DND-41 (cell line): ENCODE measurements around the gene CREG2.

ENCODE experiments used
- ATAC-seq: fragments of 200-7000 bp; cut with Tn5 transposase; 3 replicates; pipeline ENCODE4 v1.9.1; 2021; ENCODE audit warnings: low read depth; ENCODE audit not compliant: insufficient read depth
- DNase-seq: peaks from one replicate; pipeline ENCODE4 v3.0.0-alpha.2; 2020
- H2AFZ ChIP-seq: 2 replicates; pipeline ENCODE4 v1.6.0; 2012; ENCODE audit warnings: low read depth, low read length
- H3K27ac ChIP-seq: 2 replicates; pipeline ENCODE4 v1.5.1; 2012; ENCODE audit warnings: low read length, inconsistent platforms
- H3K27me3 ChIP-seq: fragments of 200-600 bp; sonication (generic); 2 replicates; pipeline ENCODE4 v1.6.0; 2012; ENCODE audit warnings: low read length, mild to moderate bottlenecking, inconsistent platforms; ENCODE audit not compliant: insufficient read depth, poor library complexity
- H3K36me3 ChIP-seq: 2 replicates; pipeline ENCODE4 v1.5.1; 2012; ENCODE audit warnings: low read length, inconsistent platforms; ENCODE audit not compliant: insufficient read depth
- H3K4me1 ChIP-seq: 2 replicates; pipeline ENCODE4 v1.5.1; 2012; ENCODE audit warnings: mild to moderate bottlenecking, low read length; ENCODE audit not compliant: insufficient read depth
- H3K4me2 ChIP-seq: 2 replicates; pipeline ENCODE4 v1.6.0; 2012; ENCODE audit warnings: mild to moderate bottlenecking, moderate library complexity, low read length, inconsistent platforms; ENCODE audit not compliant: insufficient read depth
- H3K4me3 ChIP-seq, 2 experiments: fragments of 200-600 bp in 1 of 2; shearing (Covaris generic) in 1 of 2; 2 replicates each; pipeline ENCODE4 v1.5.1; 2012 to 2016; ENCODE audit warnings: inconsistent platforms in 2 of 2, low read length in 2 of 2, mild to moderate bottlenecking in 2 of 2, low read depth in 1 of 2, moderate library complexity in 1 of 2
- H3K79me2 ChIP-seq: 2 replicates; pipeline ENCODE4 v1.6.0; 2012; ENCODE audit warnings: low read length, inconsistent platforms; ENCODE audit not compliant: insufficient read depth
- H3K9ac ChIP-seq: 2 replicates; pipeline ENCODE4 v1.6.0; 2012; ENCODE audit warnings: low read depth, mild to moderate bottlenecking, inconsistent platforms, low read length, moderate library complexity
- H3K9me3 ChIP-seq: 2 replicates; pipeline ENCODE4 v1.5.1; 2012; ENCODE audit warnings: low read length, moderate library complexity, mild to moderate bottlenecking, inconsistent platforms; ENCODE audit not compliant: insufficient read depth, severe bottlenecking
- H4K20me1 ChIP-seq: 2 replicates; pipeline ENCODE4 v1.6.0; 2012; ENCODE audit warnings: low read length; ENCODE audit not compliant: insufficient read depth
- EZH2 ChIP-seq: IDR thresholded peaks from 3 replicates; pipeline ENCODE4 v1.6.1; 2012; ENCODE audit warnings: borderline replicate concordance, low read depth, mild to moderate bottlenecking, moderate library complexity, low read length, inconsistent platforms; ENCODE audit not compliant: severe bottlenecking
- TF ChIP-seq, protein P1 (sequence below): IDR thresholded peaks from 2 replicates; pipeline ENCODE4 v1.5.1; 2012; ENCODE audit warnings: borderline replicate concordance, low read length, moderate library complexity, mild to moderate bottlenecking; ENCODE audit not compliant: poor library complexity, severe bottlenecking; ENCODE audit errors: extremely low read depth

CREG2 gene

DNA sequence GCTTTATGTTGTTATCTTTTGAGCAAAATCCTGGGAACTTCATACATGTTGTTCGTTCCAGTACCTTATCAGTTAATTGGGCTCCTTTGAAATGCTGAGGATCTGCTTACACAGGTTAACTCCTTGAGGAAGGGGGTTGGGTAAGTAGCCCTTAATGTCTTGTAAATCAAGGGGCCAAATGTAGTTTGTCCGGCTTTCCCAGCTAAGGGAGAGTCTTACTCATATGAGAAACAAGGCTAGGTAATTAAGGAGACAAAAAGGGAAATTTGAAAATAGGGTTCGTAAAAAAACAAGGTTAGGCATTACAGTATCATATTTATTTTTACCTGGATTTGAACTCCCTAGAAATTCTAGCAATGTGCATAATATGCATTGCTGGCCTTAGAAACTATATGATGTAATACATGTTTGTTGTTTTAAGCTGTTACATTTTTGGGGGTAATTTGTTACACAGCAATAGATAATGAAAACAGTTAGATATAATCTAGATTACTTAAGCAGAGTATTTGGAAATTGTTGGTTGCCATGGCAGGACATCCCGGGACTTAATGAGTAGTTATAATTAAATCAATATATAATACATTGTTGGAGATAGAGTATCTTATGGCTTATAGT, 47.9 kb downstream of the CREG2 start:
- Histone ChIP-seq H3K9ac (no peak overlapping the region), H3K27ac (no peak overlapping the region), H3K4me1 (peaks cover 15% of the 10 kb centered on the region), H3K27me3 (no peaks in the 10 kb centered on the region), H4K20me1 (no peaks in the 10 kb centered on the region), H2AFZ (no peak overlapping the region), H3K9me3 (no peaks in the 10 kb centered on the region), H3K4me3 (no peak overlapping the region), H3K4me2 (no peak overlapping the region), H3K36me3 (no peaks in the 10 kb centered on the region), H3K79me2 (no peaks in the 10 kb centered on the region)
- TF ChIP-seq EZH2: no peak
- TF ChIP-seq, protein P1, sequence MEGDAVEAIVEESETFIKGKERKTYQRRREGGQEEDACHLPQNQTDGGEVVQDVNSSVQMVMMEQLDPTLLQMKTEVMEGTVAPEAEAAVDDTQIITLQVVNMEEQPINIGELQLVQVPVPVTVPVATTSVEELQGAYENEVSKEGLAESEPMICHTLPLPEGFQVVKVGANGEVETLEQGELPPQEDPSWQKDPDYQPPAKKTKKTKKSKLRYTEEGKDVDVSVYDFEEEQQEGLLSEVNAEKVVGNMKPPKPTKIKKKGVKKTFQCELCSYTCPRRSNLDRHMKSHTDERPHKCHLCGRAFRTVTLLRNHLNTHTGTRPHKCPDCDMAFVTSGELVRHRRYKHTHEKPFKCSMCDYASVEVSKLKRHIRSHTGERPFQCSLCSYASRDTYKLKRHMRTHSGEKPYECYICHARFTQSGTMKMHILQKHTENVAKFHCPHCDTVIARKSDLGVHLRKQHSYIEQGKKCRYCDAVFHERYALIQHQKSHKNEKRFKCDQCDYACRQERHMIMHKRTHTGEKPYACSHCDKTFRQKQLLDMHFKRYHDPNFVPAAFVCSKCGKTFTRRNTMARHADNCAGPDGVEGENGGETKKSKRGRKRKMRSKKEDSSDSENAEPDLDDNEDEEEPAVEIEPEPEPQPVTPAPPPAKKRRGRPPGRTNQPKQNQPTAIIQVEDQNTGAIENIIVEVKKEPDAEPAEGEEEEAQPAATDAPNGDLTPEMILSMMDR: no peak
- ATAC-seq (no peak), DNase-seq (no peak)

GRCh38 chr2:101337877-101338276, 49.4 kb downstream of the CREG2 start:
- no peaks in the 10 kb centered on the region for H3K9me3 ChIP-seq
- no peak overlapping the region for H3K9ac ChIP-seq
- H3K4me3 ChIP-seq: no peak overlapping the region
- H3K79me2 ChIP-seq: no peaks in the 10 kb centered on the region
- H3K4me2 ChIP-seq: no peak overlapping the region
- H3K36me3 ChIP-seq: no peaks in the 10 kb centered on the region
- no peak for ATAC-seq
- H4K20me1 ChIP-seq: no peaks in the 10 kb centered on the region
- no peak for DNase-seq
- peaks cover 15% of the 10 kb centered on the region for H3K4me1 ChIP-seq
- H3K27ac ChIP-seq: no peak overlapping the region
- no peaks in the 10 kb centered on the region for H3K27me3 ChIP-seq
- H2AFZ ChIP-seq: no peak overlapping the region
- TF ChIP-seq, protein P1: no peak
- TF ChIP-seq EZH2: no peak

- no peaks in the 10 kb centered on the region for H3K79me2 ChIP-seq
- no peak overlapping the region for H3K4me2 ChIP-seq
- H3K27ac ChIP-seq: no peak overlapping the region
- ATAC-seq: no peak
- peaks cover 30% of the 10 kb centered on the region for H3K4me1 ChIP-seq
- H2AFZ ChIP-seq: no peak overlapping the region
- no peaks in the 10 kb centered on the region for H3K9me3 ChIP-seq
- no peaks in the 10 kb centered on the region for H3K36me3 ChIP-seq
- H3K27me3 ChIP-seq: no peaks in the 10 kb centered on the region
- no peak overlapping the region for H3K9ac ChIP-seq
- H3K4me3 ChIP-seq: no peak overlapping the region
- H4K20me1 ChIP-seq: no peaks in the 10 kb centered on the region
- DNase-seq: no peak
- TF ChIP-seq, protein P1: no peak
- no peak for TF ChIP-seq EZH2
These were observed 54.2 kb downstream of the CREG2 start for GRCh38 chr2:101332885-101333766.
